ENCODE results near the gene POLDIP2. TPM values are rescaled to one million over a fixed set of nuclear protein-coding genes. Genes with fewer than 3 reads are reported as not detected.
"Not testable (repeated sequence)": the region's sequence is repeated elsewhere in the genome, so short reads cannot be mapped to it uniquely, and the experiment has no call there.

Gene POLDIP2
- total RNA-seq, 1 experiment from 2014 or later: 82.8 TPM

DNA sequence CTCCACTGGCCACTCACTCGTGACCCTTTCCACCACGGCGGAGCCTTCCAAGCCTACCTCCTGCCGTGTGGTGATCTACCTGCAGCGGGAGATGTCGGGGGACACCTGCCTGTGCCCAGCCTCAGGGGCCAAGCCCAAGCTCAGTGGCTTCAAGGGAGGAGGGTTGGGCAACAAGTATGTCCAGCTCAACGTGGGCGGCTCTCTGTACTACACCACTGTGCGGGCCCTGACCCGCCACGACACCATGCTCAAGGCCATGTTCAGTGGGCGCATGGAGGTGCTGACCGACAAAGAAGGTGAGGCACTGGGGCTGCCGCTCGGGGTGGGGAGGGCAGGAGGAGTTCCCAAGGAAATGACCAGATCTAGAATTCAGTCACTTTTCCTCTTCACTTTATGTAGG lies 17.9 kb downstream of the POLDIP2 start:
- H2AFZ ChIP-seq (ENCODE audit: low read length): no peak overlapping the region
- Mint-ChIP-seq H3K27ac (no peak overlapping the region), H3K9me3 (no peaks in the 10 kb centered on the region; a peak in 1 of 5 replicates), H3K4me3 (no peak overlapping the region), H3K4me1 (peaks cover 13 to 16% of the 10 kb centered on the region in 2 experiments), H3K27me3 (ENCODE audit: low read depth) (no peaks in the 10 kb centered on the region), H3K36me3 (ENCODE audit: insufficient read depth in 1 of 3, low read depth in 3 of 3) (peaks cover 7 to 43% (median 38%) of the 10 kb centered on the region in 3 experiments; a peak in 5 of 7 replicates)
- H3K9me3 ChIP-seq (ENCODE audit: control insufficient read depth, low read depth, low read length): no peaks in the 10 kb centered on the region
- TF ChIP-seq, protein P1, sequence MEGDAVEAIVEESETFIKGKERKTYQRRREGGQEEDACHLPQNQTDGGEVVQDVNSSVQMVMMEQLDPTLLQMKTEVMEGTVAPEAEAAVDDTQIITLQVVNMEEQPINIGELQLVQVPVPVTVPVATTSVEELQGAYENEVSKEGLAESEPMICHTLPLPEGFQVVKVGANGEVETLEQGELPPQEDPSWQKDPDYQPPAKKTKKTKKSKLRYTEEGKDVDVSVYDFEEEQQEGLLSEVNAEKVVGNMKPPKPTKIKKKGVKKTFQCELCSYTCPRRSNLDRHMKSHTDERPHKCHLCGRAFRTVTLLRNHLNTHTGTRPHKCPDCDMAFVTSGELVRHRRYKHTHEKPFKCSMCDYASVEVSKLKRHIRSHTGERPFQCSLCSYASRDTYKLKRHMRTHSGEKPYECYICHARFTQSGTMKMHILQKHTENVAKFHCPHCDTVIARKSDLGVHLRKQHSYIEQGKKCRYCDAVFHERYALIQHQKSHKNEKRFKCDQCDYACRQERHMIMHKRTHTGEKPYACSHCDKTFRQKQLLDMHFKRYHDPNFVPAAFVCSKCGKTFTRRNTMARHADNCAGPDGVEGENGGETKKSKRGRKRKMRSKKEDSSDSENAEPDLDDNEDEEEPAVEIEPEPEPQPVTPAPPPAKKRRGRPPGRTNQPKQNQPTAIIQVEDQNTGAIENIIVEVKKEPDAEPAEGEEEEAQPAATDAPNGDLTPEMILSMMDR (conservative IDR thresholded peaks at IDR 0.05): no peak
- H2BK120ac ChIP-seq (ENCODE audit: low read depth, low read length, poor library complexity, severe bottlenecking): no peak overlapping the region
- no peak overlapping the region for H2BK5ac ChIP-seq (ENCODE audit: insufficient read length, low read length)
- no peak overlapping the region for H3K14ac ChIP-seq (ENCODE audit: insufficient read depth, low read length)
- H3K79me1 ChIP-seq (ENCODE audit: insufficient read depth, low read depth, low read length, poor library complexity, severe bottlenecking): no peaks in the 10 kb centered on the region
- no peak overlapping the region for H3K9ac ChIP-seq (ENCODE audit: extremely low read depth, insufficient read length, low read length)
- no peak overlapping the region for H3K18ac ChIP-seq (ENCODE audit: insufficient read length, low read depth, low read length)
- no peak overlapping the region for H4K5ac ChIP-seq (ENCODE audit: insufficient read length, low read depth, low read length)
- DNase-seq: no peak
- H3K4ac ChIP-seq (ENCODE audit: low read depth, low read length): no peak overlapping the region
- no peaks in the 10 kb centered on the region; the same call in 1 of the 2 replicates for H3K79me2 ChIP-seq (ENCODE audit: insufficient read depth, low read length)
- H3K27me3 ChIP-seq (ENCODE audit: insufficient read depth, low read length): no peaks in the 10 kb centered on the region
- H3K23ac ChIP-seq (ENCODE audit: insufficient read length, low read depth, low read length): no peak overlapping the region
- H4K20me1 ChIP-seq (ENCODE audit: control insufficient read depth, insufficient read depth, insufficient read length): no peaks in the 10 kb centered on the region
- WGBS (ENCODE audit: extremely low coverage, insufficient read length, low lambda C conversion rate): no CpG with 5 or more reads among the region's 15 CpGs
- H2AK5ac ChIP-seq (ENCODE audit: insufficient read length, low read length): no peak overlapping the region
- H3K23me2 ChIP-seq (ENCODE audit: insufficient read length, low read depth, low read length, poor library complexity, severe bottlenecking): peaks cover 13% of the 10 kb centered on the region
- no peak overlapping the region for H3K56ac ChIP-seq (ENCODE audit: insufficient read length, low read depth, low read length)
- no peak overlapping the region for H3K27ac ChIP-seq (ENCODE audit: insufficient read length, low read depth, low read length)
- no peak overlapping the region for H2BK20ac ChIP-seq (ENCODE audit: low read depth, low read length, poor library complexity, severe bottlenecking)
- no peak overlapping the region for H2BK15ac ChIP-seq (ENCODE audit: low read depth, low read length)
- H3K4me1 ChIP-seq (ENCODE audit: insufficient read depth, low read length): peaks cover 9% of the 10 kb centered on the region; the same call in 1 of the 2 replicates
- H4K91ac ChIP-seq (ENCODE audit: insufficient read length, low read depth, low read length): no peak overlapping the region
- no peak overlapping the region for H2BK12ac ChIP-seq (ENCODE audit: insufficient read length, low read depth, low read length)
- no peak overlapping the region for H3K4me2 ChIP-seq (ENCODE audit: insufficient read depth, insufficient read length, low read length)
- no peak overlapping the region for H4K8ac ChIP-seq (replicated peaks; ENCODE audit: insufficient read length, low read depth, low read length)
- H3T11ph ChIP-seq (ENCODE audit: low read length): no peak overlapping the region

DNA sequence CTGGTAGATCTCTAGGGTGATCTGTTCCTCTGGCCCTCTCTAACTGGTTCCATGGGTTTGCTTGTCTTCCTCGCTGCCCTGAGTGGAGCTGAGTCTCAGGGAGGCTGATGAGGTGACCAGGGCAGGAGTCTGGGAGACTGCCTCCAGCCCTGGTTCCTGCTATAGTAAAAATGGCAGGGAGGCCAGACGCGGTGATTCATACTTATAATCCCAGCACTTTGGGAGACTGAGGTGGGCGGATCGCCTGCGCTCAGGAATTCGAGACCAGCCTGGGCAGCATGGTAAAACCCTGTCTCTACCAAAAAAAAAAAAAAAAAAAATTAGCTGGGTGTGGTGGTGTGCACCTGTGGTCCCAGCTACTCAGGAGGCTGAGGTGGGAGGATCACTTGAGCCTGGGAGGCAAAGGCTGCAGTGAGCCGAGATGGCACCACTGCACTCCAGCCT lies 18.5 kb downstream of the POLDIP2 start:
- not testable (repeated sequence) for H2AFZ ChIP-seq (ENCODE audit: low read length); H2BK15ac ChIP-seq (ENCODE audit: low read depth, low read length); H3K14ac ChIP-seq (ENCODE audit: insufficient read depth, low read length); H4K8ac ChIP-seq (replicated peaks; ENCODE audit: insufficient read length, low read depth, low read length); H3K27me3 Mint-ChIP-seq (ENCODE audit: low read depth); H4K91ac ChIP-seq (ENCODE audit: insufficient read length, low read depth, low read length); H3K27ac ChIP-seq (ENCODE audit: insufficient read length, low read depth, low read length); H3K23ac ChIP-seq (ENCODE audit: insufficient read length, low read depth, low read length); H3K79me1 ChIP-seq (ENCODE audit: insufficient read depth, low read depth, low read length, poor library complexity, severe bottlenecking); H3K4me1 ChIP-seq (ENCODE audit: insufficient read depth, low read length); H3K27me3 ChIP-seq (ENCODE audit: insufficient read depth, low read length); H3K4ac ChIP-seq (ENCODE audit: low read depth, low read length); H3K56ac ChIP-seq (ENCODE audit: insufficient read length, low read depth, low read length); DNase-seq; H4K20me1 ChIP-seq (ENCODE audit: control insufficient read depth, insufficient read depth, insufficient read length); H2AK5ac ChIP-seq (ENCODE audit: insufficient read length, low read length); H3K79me2 ChIP-seq (ENCODE audit: insufficient read depth, low read length); H3K18ac ChIP-seq (ENCODE audit: insufficient read length, low read depth, low read length); H3T11ph ChIP-seq (ENCODE audit: low read length); H3K9me3 ChIP-seq (ENCODE audit: control insufficient read depth, low read depth, low read length); H2BK5ac ChIP-seq (ENCODE audit: insufficient read length, low read length); H3K9me3 Mint-ChIP-seq; H4K5ac ChIP-seq (ENCODE audit: insufficient read length, low read depth, low read length); H2BK120ac ChIP-seq (ENCODE audit: low read depth, low read length, poor library complexity, severe bottlenecking); H3K9ac ChIP-seq (ENCODE audit: extremely low read depth, insufficient read length, low read length); H3K4me3 Mint-ChIP-seq; H2BK12ac ChIP-seq (ENCODE audit: insufficient read length, low read depth, low read length); H3K4me2 ChIP-seq (ENCODE audit: insufficient read depth, insufficient read length, low read length); H2BK20ac ChIP-seq (ENCODE audit: low read depth, low read length, poor library complexity, severe bottlenecking)
- peaks cover 19 to 23% of the 10 kb centered on the region in 2 experiments for H3K4me1 Mint-ChIP-seq
- H3K23me2 ChIP-seq (ENCODE audit: insufficient read length, low read depth, low read length, poor library complexity, severe bottlenecking): peaks cover 13% of the 10 kb centered on the region
- peaks cover 7 to 37% (median 32%) of the 10 kb centered on the region in 3 experiments; a peak in 5 of 7 replicates for H3K36me3 Mint-ChIP-seq (ENCODE audit: insufficient read depth in 1 of 3, low read depth in 3 of 3)
- peak overlapping the region in 2 of 3 experiments; percentile 46 to 87; a peak in 1 of 7 replicates for H3K27ac Mint-ChIP-seq
- no CpG with 5 or more reads among the region's 8 CpGs for WGBS (ENCODE audit: extremely low coverage, insufficient read length, low lambda C conversion rate)
